ENCODE results near the gene PRKN. TPM values are rescaled to one million over a fixed set of nuclear protein-coding genes. Genes with fewer than 3 reads are reported as not detected.

The PRKN gene
- polyA plus RNA-seq, 1 donor from 2014 or later, result 1.2 TPM

GRCh38 chr6:162200945-162201690 lies 526.4 kb downstream of the PRKN start:
- no peak overlapping the region for H3K9ac ChIP-seq (ENCODE audit: low read length)
- no peaks in the 10 kb centered on the region for H3K79me2 ChIP-seq (replicated peaks; ENCODE audit: insufficient read depth, low read length)
- no peaks in the 10 kb centered on the region for H3K36me3 ChIP-seq (ENCODE audit: insufficient read depth, low read length)
- no peaks in the 10 kb centered on the region for H3K9me3 ChIP-seq (ENCODE audit: low read length)
- no peak for TF ChIP-seq MXI1 (conservative IDR thresholded peaks at IDR 0.05; ENCODE audit: poor library complexity, severe bottlenecking)
- no peak for TF ChIP-seq EZH2 (IDR thresholded peaks at IDR 0.05; ENCODE audit: borderline replicate concordance, insufficient read depth, low read length, poor library complexity, severe bottlenecking)
- TF ChIP-seq SMC3 (conservative IDR thresholded peaks at IDR 0.05; ENCODE audit: poor library complexity), result no peak
- TF ChIP-seq RAD21 (conservative IDR thresholded peaks at IDR 0.05), result no peak
- no peak for TF ChIP-seq REST (IDR thresholded peaks at IDR 0.05; ENCODE audit: borderline replicate concordance)
- TF ChIP-seq EP300 (conservative IDR thresholded peaks at IDR 0.05; ENCODE audit: poor library complexity, severe bottlenecking), result no peak
- TF ChIP-seq POLR2AphosphoS5 (IDR thresholded peaks at IDR 0.05), result no peak
- no peak for TF ChIP-seq CTCF (IDR thresholded peaks at IDR 0.05; ENCODE audit: poor library complexity, severe bottlenecking)
- no peak for TF ChIP-seq TAF1 (IDR thresholded peaks at IDR 0.05; ENCODE audit: low read depth)
- H3F3A ChIP-seq (ENCODE audit: insufficient read depth, low read length, poor library complexity, severe bottlenecking), result no peaks in the 10 kb centered on the region
- no peaks in the 10 kb centered on the region for H3K27me3 ChIP-seq (ENCODE audit: insufficient read depth, low read depth, low read length)
- H2AFZ ChIP-seq (ENCODE audit: low read depth, low read length), result no peak overlapping the region
- H4K20me1 ChIP-seq (ENCODE audit: insufficient read depth), result no peaks in the 10 kb centered on the region
- H3K4me2 ChIP-seq (ENCODE audit: low read length), result no peak overlapping the region
- H3K9me2 ChIP-seq (ENCODE audit: insufficient read depth, low read length), result no peaks in the 10 kb centered on the region
- H3K4me3 ChIP-seq (ENCODE audit: low read length), result no peak overlapping the region
- no peak overlapping the region for H3K27ac ChIP-seq (ENCODE audit: low read length)

- Histone ChIP-seq H3K79me2 (replicated peaks; ENCODE audit: insufficient read depth, low read length) (no peaks in the 10 kb centered on the region), H3K4me3 (ENCODE audit: low read length) (no peak overlapping the region), H3K27me3 (ENCODE audit: insufficient read depth, low read depth, low read length) (no peaks in the 10 kb centered on the region), H3K9me2 (ENCODE audit: insufficient read depth, low read length) (no peaks in the 10 kb centered on the region), H3K9me3 (ENCODE audit: low read length) (no peaks in the 10 kb centered on the region), H4K20me1 (ENCODE audit: insufficient read depth) (no peaks in the 10 kb centered on the region), H3K27ac (ENCODE audit: low read length) (no peak overlapping the region), H3F3A (ENCODE audit: insufficient read depth, low read length, poor library complexity, severe bottlenecking) (no peaks in the 10 kb centered on the region), H2AFZ (ENCODE audit: low read depth, low read length) (no peak overlapping the region), H3K4me2 (ENCODE audit: low read length) (no peak overlapping the region), H3K36me3 (ENCODE audit: insufficient read depth, low read length) (no peaks in the 10 kb centered on the region), H3K9ac (ENCODE audit: low read length) (no peak overlapping the region)
- TF ChIP-seq MXI1 (conservative IDR thresholded peaks at IDR 0.05; ENCODE audit: poor library complexity, severe bottlenecking), result no peak
These were observed 527.5 kb downstream of the PRKN start for GRCh38 chr6:162200041-162200440.

Measured in neural cell (in vitro differentiated cells).